GM19467 (cell line): ENCODE results near the gene ELF2.
"Not testable (repeated sequence)": the region's sequence is repeated elsewhere in the genome, so short reads cannot be mapped to it uniquely, and the experiment has no call there.

Experiments
- ATAC-seq: cut with Tn5 transposase; IDR thresholded peaks from one replicate; pipeline ENCODE4 v1.9.1; 2021; ENCODE audit warnings: mild to moderate bottlenecking, moderate library complexity; ENCODE audit not compliant: unreplicated experiment

ELF2 gene

GRCh38 chr4:139082750-139083606 is 94.0 kb downstream of the ELF2 start:
- peak; percentile 79 for ATAC-seq

GRCh38 chr4:139078926-139079325 is 98.1 kb downstream of the ELF2 start:
- ATAC-seq, result no peak

DNA sequence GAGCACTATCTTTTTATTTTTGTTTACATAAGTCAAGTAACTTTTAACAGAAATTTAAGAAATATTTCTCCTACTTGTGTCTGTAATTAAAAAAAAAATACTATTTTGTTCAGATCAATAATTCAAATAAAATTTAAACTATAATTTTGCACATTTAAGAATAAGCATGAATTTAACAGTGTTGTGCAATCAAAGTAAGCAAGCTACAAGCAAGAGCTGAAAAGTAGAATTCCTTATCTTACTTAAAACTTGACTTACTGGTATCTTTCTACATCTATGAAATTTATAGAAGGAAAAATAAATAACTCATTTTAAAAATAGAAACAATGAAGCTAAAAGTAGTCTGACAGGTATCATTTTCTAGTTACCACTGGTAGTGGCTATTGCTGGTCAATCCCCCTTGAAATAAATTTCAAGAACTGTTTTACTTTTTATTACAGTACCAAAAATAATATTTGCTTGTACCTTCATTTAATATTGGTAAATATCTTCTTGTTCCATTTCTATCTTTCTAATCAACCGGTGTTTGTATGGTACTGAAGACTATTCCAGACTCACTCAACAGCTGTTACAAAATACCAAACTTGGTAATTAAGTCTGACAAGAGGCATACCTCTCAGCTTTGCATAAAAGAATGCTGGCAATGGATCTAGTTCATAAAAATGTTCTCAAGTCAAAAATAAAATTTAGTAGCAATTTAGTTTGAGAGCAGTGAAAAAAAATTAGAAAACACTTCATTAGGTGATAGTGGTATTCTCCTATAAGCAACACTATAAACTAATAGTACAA is 99.3 kb downstream of the ELF2 start:
- no peak for ATAC-seq

DNA sequence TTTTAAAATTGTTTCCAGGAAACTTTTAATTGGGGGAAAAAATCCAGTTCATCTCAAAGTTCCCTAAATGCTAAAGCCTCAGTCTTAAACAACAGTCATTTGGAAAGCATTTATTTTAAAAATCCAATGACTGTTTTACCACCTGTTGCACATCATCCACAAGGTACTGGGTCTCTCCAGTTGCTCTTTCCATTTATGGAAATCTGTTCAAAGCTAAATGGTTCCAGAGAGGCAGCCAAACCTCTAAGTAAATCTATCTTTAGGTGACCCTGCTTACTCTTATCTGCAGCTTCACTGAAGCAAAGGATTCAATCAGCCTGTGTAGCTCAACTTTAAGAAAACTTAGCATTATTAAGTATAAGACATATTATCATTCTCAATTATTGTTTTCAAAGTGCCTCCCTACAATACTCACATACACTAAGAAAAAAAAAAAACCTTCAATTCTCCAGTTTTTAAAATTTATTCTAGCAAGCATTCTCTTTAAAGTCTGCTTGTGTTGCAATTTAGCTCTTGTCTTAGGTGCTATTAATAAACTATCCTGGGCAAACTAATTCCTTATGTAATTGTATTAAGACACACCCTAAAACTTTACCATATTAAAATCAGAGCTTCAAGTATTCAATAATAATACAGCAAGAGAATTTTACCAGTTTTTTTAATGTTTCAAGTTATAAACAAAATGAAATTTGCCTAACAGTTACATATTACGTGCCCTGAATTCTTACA is 100.8 kb downstream of the ELF2 start:
- ATAC-seq, result no peak

DNA sequence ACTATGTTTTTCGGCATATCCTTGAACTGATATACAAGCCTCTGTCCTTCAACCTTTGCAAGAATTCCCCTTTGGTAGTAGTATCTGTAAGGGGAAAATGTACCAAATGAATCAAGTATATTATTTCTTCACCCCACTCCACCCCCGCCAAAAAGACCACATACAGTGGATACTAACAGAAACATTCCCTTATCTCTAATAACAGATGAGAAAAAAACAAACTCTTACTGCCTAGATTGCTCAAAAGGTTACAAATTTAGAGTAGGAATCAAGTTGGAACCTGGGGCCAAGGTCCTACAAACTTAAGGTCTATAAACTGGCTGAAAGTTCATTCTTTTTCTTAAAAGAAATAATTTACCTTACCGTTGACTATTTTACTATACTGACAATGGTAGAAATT is 116.4 kb downstream of the ELF2 start:
- ATAC-seq, result no peak

- not testable (repeated sequence) for ATAC-seq
Observed at GRCh38 chr4:139059026-139059425, 118.0 kb downstream of the ELF2 start.

GRCh38 chr4:139054791-139055505 is 122.1 kb downstream of the ELF2 start:
- ATAC-seq, result no peak

DNA sequence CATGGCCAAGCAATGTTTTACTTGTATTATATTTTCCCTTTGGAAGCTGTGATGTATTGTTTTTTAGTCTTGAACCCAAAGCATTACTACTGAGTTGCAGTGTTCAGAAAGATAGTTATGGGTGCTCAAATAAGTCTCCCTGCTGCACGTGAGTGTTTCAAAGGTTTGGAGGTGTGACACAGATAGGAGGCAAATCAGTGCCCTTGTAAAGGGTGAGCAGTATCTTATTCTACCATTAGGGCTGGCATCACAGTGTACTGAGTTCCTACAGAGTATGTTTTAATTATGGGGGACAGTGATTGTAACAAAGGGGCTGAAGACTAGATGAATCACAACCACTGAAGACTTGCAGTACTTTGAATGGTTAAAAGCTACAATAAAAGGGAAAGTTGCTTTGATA is 123.1 kb downstream of the ELF2 start:
- ATAC-seq, result no peak

- no peak for ATAC-seq
Observed at GRCh38 chr4:139050446-139050845, 126.6 kb downstream of the ELF2 start.

- no peak for ATAC-seq
Observed at GRCh38 chr4:139048026-139048425, 129.0 kb downstream of the ELF2 start.

DNA sequence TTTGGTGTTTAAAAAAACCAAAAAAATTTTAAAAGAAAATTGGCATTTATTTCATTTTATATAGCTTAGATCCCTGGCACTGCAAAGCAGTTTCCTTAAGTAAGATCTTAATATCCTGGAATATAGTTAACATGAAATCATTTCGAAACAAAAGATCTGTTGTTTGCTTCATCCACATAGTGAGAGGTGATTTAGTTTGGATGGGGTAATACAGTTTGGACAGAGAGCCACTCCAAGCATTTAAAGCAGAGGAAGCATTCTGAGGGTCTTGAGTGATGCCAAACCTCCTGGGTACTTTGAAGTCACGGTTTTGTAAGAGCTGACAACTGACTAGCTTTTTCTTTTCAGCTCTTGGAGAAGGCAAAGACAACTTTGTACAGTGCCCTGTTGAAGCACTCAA is 132.7 kb downstream of the ELF2 start:
- no peak for ATAC-seq

GRCh38 chr4:139042981-139043460 is 134.0 kb downstream of the ELF2 start:
- no peak for ATAC-seq

- ATAC-seq, result no peak
Observed at GRCh38 chr4:139038874-139039443, 138.1 kb downstream of the ELF2 start.

DNA sequence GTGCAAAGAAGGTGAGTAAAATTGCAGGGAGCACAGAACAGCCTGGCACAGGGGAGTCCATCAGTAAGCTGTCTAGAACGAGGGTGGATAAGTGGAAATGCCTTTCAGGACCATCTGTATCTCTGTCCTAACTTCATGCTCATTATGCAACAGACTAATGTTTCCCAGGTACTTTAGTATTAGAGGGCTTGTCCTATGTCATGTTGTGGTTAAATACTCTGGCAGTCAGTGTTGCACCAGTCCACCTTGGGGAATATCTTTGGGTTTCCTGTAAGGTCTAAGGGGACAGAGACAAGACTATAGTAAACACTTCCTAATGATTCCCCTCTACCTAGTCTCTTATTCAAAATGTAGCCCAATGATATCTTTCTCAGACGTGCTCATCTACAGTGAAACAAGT is 140.1 kb downstream of the ELF2 start:
- no peak for ATAC-seq

- ATAC-seq, result no peak
Observed at GRCh38 chr4:139035650-139036049, 141.4 kb downstream of the ELF2 start.

DNA sequence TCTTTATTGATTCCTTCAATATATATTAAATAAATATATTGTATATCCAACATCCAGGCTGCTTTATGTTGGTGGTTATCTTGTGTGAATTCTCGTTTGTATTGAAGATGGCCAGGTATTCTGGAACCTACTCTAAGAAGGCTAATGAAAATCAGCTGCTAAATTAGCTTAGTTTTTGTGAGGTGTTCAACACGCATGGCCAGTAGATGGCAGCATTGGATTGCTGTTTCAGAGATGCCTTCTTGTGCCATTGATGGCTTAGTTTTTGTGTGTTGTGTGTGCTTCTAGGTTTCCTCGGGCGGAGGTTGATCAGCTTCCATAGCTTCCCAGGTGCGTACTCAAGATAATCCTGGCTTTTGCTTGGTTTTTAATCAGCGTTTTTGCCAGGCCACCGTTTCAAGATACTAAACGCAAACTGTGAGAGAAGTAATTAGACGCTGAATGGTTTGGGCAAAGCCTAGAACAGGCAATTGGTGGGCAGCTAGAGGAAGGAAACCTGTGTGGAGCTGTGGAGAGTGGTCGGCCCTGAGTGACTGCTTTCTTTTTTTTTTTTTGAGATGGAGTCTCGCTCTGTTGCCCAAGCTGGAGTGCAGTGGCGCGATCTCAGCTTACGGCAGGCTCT is 146.3 kb downstream of the ELF2 start:
- ATAC-seq, result peak; percentile 53

DNA sequence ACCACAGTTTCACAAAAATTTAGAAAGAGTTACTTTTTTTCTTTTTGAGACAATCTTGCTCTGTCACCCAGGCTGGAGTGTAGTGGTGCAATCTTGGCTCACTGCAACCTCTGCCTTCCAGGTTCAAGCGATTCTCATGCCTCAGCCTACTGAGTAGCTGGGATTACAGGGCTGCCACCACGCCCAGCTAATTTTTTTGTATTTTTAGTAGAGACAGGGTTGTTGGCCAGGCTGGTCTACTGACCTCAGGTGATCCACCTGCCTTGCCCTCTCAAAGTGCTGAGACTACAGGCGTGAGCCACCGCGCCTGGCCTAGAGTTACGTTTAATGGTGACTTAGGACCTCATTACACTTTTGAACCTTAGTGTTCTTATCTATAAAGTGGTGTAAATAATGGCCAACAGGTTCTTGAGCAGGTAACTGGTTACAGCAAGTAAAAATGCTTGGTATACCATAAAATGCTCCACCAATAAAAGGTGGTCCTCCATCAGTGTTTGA is 147.1 kb downstream of the ELF2 start:
- not testable (repeated sequence) for ATAC-seq

GRCh38 chr4:139028191-139028661 is 148.8 kb downstream of the ELF2 start:
- ATAC-seq, result no peak

GRCh38 chr4:139027776-139028175 is 149.2 kb downstream of the ELF2 start:
- ATAC-seq, result no peak

- ATAC-seq, result no peak
Observed at GRCh38 chr4:139025841-139026240, 151.2 kb downstream of the ELF2 start.
